WTC11 (cell line): Measurements from ENCODE around the gene ZNF8. TPM values are rescaled to one million over a fixed set of nuclear protein-coding genes. Genes with fewer than 3 reads are reported as not detected.

ENCODE experiments used
- ATAC-seq: fragments of 200-7000 bp; cut with Tn5 transposase; 2 replicates; pipeline ENCODE4 v1.10.0; 2021; ENCODE audit warnings: mild to moderate bottlenecking, moderate library complexity
- CTCF ChIA-PET: fragments of 300-600 bp; sonication (Branson Sonifier 250); formaldehyde crosslinking; loops from one replicate; lab custom pipeline; 2021; ENCODE audit warnings: antibody characterized with exemption; lab: Charles Lee
- POLR2A ChIA-PET: fragments of 350-600 bp; sonication (Branson Sonifier 250); formaldehyde crosslinking; loops from one replicate; lab custom pipeline; 2021; ENCODE audit warnings: antibody characterized with exemption; lab: Charles Lee
- DNase-seq: peaks from one replicate; pipeline ENCODE4 v3.0.0; 2021; ENCODE audit warnings: low spot score
- H3K27ac Mint-ChIP-seq: 2 replicates; pipeline ENCODE4 v1.8.0; 2021; ENCODE audit warnings: mixed read lengths
- H3K27me3 Mint-ChIP-seq: 2 replicates; pipeline ENCODE4 v1.8.0; 2021; ENCODE audit warnings: low read depth, mild to moderate bottlenecking, moderate library complexity, mixed read lengths
- H3K36me3 Mint-ChIP-seq: 2 replicates; pipeline ENCODE4 v1.8.0; 2021; ENCODE audit warnings: mixed read lengths
- H3K4me1 Mint-ChIP-seq: 2 replicates; pipeline ENCODE4 v1.8.0; 2022; ENCODE audit warnings: mixed read lengths
- H3K4me3 Mint-ChIP-seq: 2 replicates; pipeline ENCODE4 v1.8.0; 2021; ENCODE audit warnings: mild to moderate bottlenecking, moderate library complexity, mixed read lengths
- H3K9me3 Mint-ChIP-seq: 2 replicates; pipeline ENCODE4 v1.8.0; 2021; ENCODE audit warnings: mixed read lengths
- ESRRA ChIP-seq: sonication (generic); formaldehyde crosslinking; IDR thresholded peaks from 2 replicates; pipeline ENCODE4 v1.8.1; 2022; ENCODE audit warnings: mild to moderate bottlenecking, missing genetic modification reagents, borderline replicate concordance
- FOXP1 ChIP-seq: sonication (generic); formaldehyde crosslinking; IDR thresholded peaks from 2 replicates; pipeline ENCODE4 v1.8.0; 2022; ENCODE audit warnings: missing genetic modification reagents, mild to moderate bottlenecking, moderate library complexity, borderline replicate concordance
- GRHL2 ChIP-seq: fragments of 250-450 bp; sonication (Bioruptor Pico); IDR thresholded peaks from 2 replicates; pipeline ENCODE4 v1.8.0; 2022; ENCODE audit warnings: mild to moderate bottlenecking, moderate library complexity; ENCODE audit not compliant: insufficient replicate concordance, severe bottlenecking
- NFATC4 ChIP-seq: fragments of 250-450 bp; sonication (Bioruptor Pico); IDR thresholded peaks from 2 replicates; pipeline ENCODE4 v1.9.0; 2021; ENCODE audit warnings: mild to moderate bottlenecking
- NR2C2 ChIP-seq: sonication (generic); formaldehyde crosslinking; IDR thresholded peaks from 2 replicates; pipeline ENCODE4 v1.8.0; 2022; ENCODE audit warnings: mild to moderate bottlenecking, missing genetic modification reagents
- OVOL2 ChIP-seq: fragments of 250-450 bp; sonication (Bioruptor Pico); IDR thresholded peaks from 2 replicates; pipeline ENCODE4 v1.9.0; 2021; ENCODE audit warnings: mild to moderate bottlenecking, borderline replicate concordance
- TCF7 ChIP-seq: sonication (generic); formaldehyde crosslinking; IDR thresholded peaks from 2 replicates; pipeline ENCODE4 v1.8.0; 2022; ENCODE audit warnings: mild to moderate bottlenecking, low read depth, missing genetic modification reagents, moderate library complexity
- ZNF121 ChIP-seq: sonication (generic); formaldehyde crosslinking; IDR thresholded peaks from 2 replicates; pipeline ENCODE4 v1.8.0; 2023; ENCODE audit warnings: missing genetic modification reagents
- ZNF263 ChIP-seq: sonication (generic); formaldehyde crosslinking; IDR thresholded peaks from 2 replicates; pipeline ENCODE4 v1.8.1; 2022; ENCODE audit warnings: low read depth, mild to moderate bottlenecking, moderate library complexity, missing genetic modification reagents
- total RNA-seq: library from RNA; stranded (reverse); gene quantifications from 3 replicates; pipeline ENCODE4 v1.2.3, GENCODE V29; 2021
- TF ChIP-seq, protein P1 (sequence below): sonication (generic); formaldehyde crosslinking; IDR thresholded peaks from 2 replicates; pipeline ENCODE4 v1.8.1; 2023; ENCODE audit warnings: mild to moderate bottlenecking, missing genetic modification reagents, moderate library complexity
- TF ChIP-seq, protein P2 (sequence below): fragments of 250-450 bp; sonication (Bioruptor Pico); IDR thresholded peaks from 2 replicates; pipeline ENCODE4 v1.8.0; 2021; ENCODE audit warnings: mild to moderate bottlenecking
- TF ChIP-seq, protein P3 (sequence below): sonication (generic); formaldehyde crosslinking; IDR thresholded peaks from 2 replicates; pipeline ENCODE4 v1.8.0; 2022; ENCODE audit warnings: mild to moderate bottlenecking, missing genetic modification reagents
- TF ChIP-seq, protein P4 (sequence below): sonication (generic); formaldehyde crosslinking; IDR thresholded peaks from 2 replicates; pipeline ENCODE4 v1.8.0; 2023; ENCODE audit warnings: missing genetic modification reagents
- TF ChIP-seq, protein P5 (sequence below): sonication (generic); formaldehyde crosslinking; IDR thresholded peaks from 2 replicates; pipeline ENCODE4 v1.8.1; 2023; ENCODE audit warnings: mild to moderate bottlenecking, missing genetic modification reagents, borderline replicate concordance
- TF ChIP-seq, protein P6 (sequence below): sonication (generic); formaldehyde crosslinking; IDR thresholded peaks from 2 replicates; pipeline ENCODE4 v1.8.1; 2022; ENCODE audit warnings: low read depth, mild to moderate bottlenecking, moderate library complexity, missing genetic modification reagents, borderline replicate concordance
- TF ChIP-seq, protein P7 (sequence below): sonication (generic); formaldehyde crosslinking; IDR thresholded peaks from 2 replicates; pipeline ENCODE4 v1.8.0; 2023; ENCODE audit warnings: mild to moderate bottlenecking, missing genetic modification reagents

ZNF8 gene
- total RNA-seq, 1 experiment from 2014 or later, result 18.8 TPM

DNA sequence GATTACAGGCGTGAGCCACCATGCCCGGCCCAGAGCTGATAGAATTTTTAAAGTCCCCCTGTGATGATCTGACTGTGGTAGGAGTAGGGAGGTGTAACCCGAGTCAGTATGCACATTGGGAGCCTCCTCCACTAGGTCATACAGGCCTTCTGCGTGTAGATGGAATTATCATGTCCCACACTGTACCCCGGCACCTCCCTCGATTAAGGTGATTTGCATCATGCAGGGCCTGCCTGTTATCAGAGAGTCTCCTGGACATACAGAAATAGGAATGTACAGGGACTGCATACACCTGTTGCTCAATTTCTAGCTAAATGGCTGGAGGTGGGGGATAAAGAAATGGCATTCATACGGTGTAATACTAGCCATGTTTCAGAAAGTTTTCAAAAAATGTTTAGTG, 25.5 kb downstream of the ZNF8 start:
- Mint-ChIP-seq H3K36me3 (peaks cover 46% of the 10 kb centered on the region), H3K9me3 (no peaks in the 10 kb centered on the region), H3K27ac (peak overlapping the region; percentile 96), H3K27me3 (no peaks in the 10 kb centered on the region), H3K4me1 (peaks cover 17% of the 10 kb centered on the region), H3K4me3 (peak overlapping the region; percentile 100)
- CTCF ChIA-PET, result interaction anchor here (0.8 kb wide), 1 partner anchor 85 kb away, joined by 8 read pairs; no protein-coding TSS in a partner anchor
- POLR2A ChIA-PET, result no interaction called here
- TF ChIP-seq NFATC4 (CRISPR knock-in tag) (no peak), FOXP1 (CRISPR knock-in tag) (no peak), ZNF121 (no peak)
- no peak for DNase-seq
- ATAC-seq, result no peak

DNA sequence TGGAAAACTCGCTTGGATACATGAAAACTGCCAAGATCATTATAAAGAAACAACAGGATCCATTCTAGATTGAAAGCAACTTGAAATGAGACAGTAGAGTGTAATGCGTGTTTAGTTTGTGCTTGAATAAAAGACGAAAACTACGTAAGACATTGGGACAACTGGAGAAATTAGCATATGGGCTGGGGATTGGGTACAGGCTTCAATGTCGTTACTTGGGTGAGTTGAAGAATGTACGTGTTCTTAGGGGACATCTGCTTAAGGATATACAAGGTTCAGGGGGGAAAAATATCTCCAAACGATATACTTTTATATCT, 26.0 kb downstream of the ZNF8 start:
- CTCF ChIA-PET, result interaction anchor here (0.5 to 0.8 kb wide), 3 partner anchors 35 to 294 kb away, joined by 4 to 8 read pairs (median 6); no protein-coding TSS in a partner anchor
- H3K9me3 Mint-ChIP-seq, result no peaks in the 10 kb centered on the region
- H3K36me3 Mint-ChIP-seq, result peaks cover 44% of the 10 kb centered on the region
- POLR2A ChIA-PET, result interaction anchor here (1.0 kb wide), 1 partner anchor 26 kb away, joined by 3 read pairs; the partner anchor contains the start of gene ZNF8
- DNase-seq, result no peak
- H3K4me1 Mint-ChIP-seq, result peaks cover 17% of the 10 kb centered on the region
- H3K27me3 Mint-ChIP-seq, result no peaks in the 10 kb centered on the region
- peak overlapping the region; percentile 100 for H3K4me3 Mint-ChIP-seq
- TF ChIP-seq, protein P1, sequence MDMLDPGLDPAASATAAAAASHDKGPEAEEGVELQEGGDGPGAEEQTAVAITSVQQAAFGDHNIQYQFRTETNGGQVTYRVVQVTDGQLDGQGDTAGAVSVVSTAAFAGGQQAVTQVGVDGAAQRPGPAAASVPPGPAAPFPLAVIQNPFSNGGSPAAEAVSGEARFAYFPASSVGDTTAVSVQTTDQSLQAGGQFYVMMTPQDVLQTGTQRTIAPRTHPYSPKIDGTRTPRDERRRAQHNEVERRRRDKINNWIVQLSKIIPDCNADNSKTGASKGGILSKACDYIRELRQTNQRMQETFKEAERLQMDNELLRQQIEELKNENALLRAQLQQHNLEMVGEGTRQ (CRISPR knock-in tag), result no peak
- TF ChIP-seq, protein P2, sequence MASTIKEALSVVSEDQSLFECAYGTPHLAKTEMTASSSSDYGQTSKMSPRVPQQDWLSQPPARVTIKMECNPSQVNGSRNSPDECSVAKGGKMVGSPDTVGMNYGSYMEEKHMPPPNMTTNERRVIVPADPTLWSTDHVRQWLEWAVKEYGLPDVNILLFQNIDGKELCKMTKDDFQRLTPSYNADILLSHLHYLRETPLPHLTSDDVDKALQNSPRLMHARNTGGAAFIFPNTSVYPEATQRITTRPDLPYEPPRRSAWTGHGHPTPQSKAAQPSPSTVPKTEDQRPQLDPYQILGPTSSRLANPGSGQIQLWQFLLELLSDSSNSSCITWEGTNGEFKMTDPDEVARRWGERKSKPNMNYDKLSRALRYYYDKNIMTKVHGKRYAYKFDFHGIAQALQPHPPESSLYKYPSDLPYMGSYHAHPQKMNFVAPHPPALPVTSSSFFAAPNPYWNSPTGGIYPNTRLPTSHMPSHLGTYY, result no peak
- TF ChIP-seq, protein P3, sequence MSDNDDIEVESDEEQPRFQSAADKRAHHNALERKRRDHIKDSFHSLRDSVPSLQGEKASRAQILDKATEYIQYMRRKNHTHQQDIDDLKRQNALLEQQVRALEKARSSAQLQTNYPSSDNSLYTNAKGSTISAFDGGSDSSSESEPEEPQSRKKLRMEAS (CRISPR knock-in tag), result no peak
- TF ChIP-seq OVOL2 (CRISPR knock-in tag), result no peak
- TF ChIP-seq NR2C2 (CRISPR knock-in tag), result no peak
- TF ChIP-seq, all 79 proteins: peak for 0
- peak; percentile 31 for ATAC-seq
- H3K27ac Mint-ChIP-seq, result peak overlapping the region; percentile 96

DNA sequence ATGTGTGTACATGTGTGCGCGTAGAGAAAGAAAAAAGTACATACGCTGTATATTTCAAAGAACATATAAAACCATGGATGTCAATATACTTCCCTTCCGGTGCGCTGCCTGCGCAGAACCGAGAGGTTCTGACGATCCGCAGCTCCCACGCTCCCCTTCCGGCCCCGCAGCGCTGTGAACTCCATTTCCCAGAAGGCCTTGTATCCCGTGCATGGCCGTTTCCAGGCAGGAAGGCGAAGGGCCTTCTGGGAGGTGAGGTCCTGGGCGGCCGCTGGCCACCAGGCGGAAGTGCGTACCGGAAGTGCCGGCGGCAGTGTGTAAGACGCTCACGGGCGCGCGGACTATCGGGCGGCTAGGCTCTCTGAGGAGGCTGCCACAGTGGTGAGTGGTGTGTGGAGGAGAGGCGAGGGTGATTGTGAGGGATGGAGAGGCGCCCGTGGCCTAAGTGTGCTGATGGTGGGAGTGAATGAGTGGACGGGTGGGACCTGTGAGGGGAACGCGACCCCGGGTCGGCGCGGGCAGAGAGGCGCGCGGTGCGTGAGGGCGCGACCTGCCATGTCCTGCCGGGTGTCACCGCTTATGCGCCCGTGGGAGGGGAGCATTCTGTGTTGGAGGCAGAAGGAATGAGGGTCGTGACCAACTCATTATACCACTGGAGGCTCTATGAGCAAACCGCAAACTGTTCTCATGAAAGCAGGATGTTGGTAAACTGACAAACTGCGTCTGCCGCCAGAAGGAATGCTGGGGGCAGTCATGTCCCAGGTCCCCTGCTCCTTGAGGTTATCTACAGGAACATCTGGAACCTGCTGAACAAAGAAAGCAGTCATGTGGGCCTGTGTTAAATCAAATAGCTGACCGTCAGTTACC, 26.5 kb downstream of the ZNF8 start, which contains the start of gene ERVK3-1:
Gene ERVK3-1 (plus strand): TSS at position 313 of the 867 bp plus-strand sequence. CDS start 6,792 bp downstream, outside the sequence.
- POLR2A ChIA-PET, result interaction anchor here (1.0 kb wide), 1 partner anchor 27 kb away, joined by 3 read pairs; the partner anchor contains the start of gene ZNF8
- Mint-ChIP-seq H3K36me3 (peaks cover 40% of the 10 kb centered on the region), H3K4me3 (peak within 1 kb of the TSS; percentile 100), H3K27me3 (no peaks in the 10 kb centered on the region), H3K27ac (peak within 1 kb of the TSS; percentile 96), H3K9me3 (no peaks in the 10 kb centered on the region), H3K4me1 (peaks cover 20% of the 10 kb centered on the region)
- DNase-seq, result peak; percentile 94
- CTCF ChIA-PET, result interaction anchor here (0.5 to 0.9 kb wide), 4 partner anchors 34 to 294 kb away, joined by 4 to 8 read pairs (median 5); no protein-coding TSS in a partner anchor
- peak; percentile 99 for ATAC-seq
- TF ChIP-seq, protein P4, sequence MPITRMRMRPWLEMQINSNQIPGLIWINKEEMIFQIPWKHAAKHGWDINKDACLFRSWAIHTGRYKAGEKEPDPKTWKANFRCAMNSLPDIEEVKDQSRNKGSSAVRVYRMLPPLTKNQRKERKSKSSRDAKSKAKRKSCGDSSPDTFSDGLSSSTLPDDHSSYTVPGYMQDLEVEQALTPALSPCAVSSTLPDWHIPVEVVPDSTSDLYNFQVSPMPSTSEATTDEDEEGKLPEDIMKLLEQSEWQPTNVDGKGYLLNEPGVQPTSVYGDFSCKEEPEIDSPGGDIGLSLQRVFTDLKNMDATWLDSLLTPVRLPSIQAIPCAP (CRISPR knock-in tag), result no peak
- TF ChIP-seq GRHL2 (CRISPR knock-in tag) (no peak), TCF7 (CRISPR knock-in tag) (peak; percentile 76; the same call in 1 of the 2 replicates), ZNF263 (CRISPR knock-in tag) (no peak), ESRRA (CRISPR knock-in tag) (no peak)
- TF ChIP-seq, protein P5, sequence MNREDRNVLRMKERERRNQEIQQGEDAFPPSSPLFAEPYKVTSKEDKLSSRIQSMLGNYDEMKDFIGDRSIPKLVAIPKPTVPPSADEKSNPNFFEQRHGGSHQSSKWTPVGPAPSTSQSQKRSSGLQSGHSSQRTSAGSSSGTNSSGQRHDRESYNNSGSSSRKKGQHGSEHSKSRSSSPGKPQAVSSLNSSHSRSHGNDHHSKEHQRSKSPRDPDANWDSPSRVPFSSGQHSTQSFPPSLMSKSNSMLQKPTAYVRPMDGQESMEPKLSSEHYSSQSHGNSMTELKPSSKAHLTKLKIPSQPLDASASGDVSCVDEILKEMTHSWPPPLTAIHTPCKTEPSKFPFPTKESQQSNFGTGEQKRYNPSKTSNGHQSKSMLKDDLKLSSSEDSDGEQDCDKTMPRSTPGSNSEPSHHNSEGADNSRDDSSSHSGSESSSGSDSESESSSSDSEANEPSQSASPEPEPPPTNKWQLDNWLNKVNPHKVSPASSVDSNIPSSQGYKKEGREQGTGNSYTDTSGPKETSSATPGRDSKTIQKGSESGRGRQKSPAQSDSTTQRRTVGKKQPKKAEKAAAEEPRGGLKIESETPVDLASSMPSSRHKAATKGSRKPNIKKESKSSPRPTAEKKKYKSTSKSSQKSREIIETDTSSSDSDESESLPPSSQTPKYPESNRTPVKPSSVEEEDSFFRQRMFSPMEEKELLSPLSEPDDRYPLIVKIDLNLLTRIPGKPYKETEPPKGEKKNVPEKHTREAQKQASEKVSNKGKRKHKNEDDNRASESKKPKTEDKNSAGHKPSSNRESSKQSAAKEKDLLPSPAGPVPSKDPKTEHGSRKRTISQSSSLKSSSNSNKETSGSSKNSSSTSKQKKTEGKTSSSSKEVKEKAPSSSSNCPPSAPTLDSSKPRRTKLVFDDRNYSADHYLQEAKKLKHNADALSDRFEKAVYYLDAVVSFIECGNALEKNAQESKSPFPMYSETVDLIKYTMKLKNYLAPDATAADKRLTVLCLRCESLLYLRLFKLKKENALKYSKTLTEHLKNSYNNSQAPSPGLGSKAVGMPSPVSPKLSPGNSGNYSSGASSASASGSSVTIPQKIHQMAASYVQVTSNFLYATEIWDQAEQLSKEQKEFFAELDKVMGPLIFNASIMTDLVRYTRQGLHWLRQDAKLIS (CRISPR knock-in tag), result no peak
- TF ChIP-seq, protein P6, sequence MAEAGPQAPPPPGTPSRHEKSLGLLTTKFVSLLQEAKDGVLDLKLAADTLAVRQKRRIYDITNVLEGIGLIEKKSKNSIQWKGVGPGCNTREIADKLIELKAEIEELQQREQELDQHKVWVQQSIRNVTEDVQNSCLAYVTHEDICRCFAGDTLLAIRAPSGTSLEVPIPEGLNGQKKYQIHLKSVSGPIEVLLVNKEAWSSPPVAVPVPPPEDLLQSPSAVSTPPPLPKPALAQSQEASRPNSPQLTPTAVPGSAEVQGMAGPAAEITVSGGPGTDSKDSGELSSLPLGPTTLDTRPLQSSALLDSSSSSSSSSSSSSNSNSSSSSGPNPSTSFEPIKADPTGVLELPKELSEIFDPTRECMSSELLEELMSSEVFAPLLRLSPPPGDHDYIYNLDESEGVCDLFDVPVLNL, result 0 out of 2 replicates have a peak, but pooled peaks have one; percentile 44
- TF ChIP-seq, protein P7, sequence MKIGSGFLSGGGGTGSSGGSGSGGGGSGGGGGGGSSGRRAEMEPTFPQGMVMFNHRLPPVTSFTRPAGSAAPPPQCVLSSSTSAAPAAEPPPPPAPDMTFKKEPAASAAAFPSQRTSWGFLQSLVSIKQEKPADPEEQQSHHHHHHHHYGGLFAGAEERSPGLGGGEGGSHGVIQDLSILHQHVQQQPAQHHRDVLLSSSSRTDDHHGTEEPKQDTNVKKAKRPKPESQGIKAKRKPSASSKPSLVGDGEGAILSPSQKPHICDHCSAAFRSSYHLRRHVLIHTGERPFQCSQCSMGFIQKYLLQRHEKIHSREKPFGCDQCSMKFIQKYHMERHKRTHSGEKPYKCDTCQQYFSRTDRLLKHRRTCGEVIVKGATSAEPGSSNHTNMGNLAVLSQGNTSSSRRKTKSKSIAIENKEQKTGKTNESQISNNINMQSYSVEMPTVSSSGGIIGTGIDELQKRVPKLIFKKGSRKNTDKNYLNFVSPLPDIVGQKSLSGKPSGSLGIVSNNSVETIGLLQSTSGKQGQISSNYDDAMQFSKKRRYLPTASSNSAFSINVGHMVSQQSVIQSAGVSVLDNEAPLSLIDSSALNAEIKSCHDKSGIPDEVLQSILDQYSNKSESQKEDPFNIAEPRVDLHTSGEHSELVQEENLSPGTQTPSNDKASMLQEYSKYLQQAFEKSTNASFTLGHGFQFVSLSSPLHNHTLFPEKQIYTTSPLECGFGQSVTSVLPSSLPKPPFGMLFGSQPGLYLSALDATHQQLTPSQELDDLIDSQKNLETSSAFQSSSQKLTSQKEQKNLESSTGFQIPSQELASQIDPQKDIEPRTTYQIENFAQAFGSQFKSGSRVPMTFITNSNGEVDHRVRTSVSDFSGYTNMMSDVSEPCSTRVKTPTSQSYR, result no peak
